ENCODE data around the gene BRMS1.
"Not testable (repeated sequence)": the region's sequence is repeated elsewhere in the genome, so short reads cannot be mapped to it uniquely, and the experiment has no call there.

Gene BRMS1

GRCh38 chr11:66322732-66323427 is 22.0 kb downstream of the BRMS1 start:
- no peak for DNase-seq

DNA sequence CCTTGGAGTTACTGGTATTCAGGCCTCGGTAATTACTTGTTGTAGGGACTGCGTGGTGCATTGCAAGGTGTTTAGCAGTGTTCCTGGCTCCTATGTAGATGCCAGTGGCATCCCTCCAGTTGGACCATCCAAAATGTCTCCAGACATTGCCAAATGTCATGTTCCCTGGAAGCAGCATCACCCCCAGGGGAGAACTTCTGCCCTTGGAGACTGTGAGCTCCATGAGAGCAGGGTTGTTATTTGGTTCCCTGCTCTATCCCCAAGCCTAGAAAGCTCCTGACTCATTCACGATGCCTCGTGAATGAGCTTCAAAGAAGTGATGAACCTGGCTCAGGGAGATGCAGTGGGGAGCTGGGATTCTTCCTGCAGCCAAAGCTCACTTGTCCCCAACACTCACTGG is 23.3 kb downstream of the BRMS1 start:
- no peak for DNase-seq

DNA sequence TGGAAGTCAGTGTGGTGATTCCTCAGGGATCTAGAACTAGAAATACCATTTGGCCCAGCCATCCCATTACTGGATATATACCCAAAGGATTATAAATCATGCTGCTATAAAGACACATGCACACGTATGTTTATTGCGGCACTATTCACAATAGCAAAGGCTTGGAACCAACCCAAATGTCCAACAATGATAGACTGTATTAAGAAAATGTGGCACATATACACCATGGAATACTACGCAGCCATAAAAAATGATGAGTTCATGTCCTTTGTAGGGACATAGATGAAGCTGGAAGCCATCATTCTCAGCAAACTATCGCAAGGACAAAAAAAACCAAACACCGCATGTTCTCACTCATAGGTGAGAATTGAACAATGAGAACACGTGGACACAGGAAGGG is 24.2 kb downstream of the BRMS1 start:
- DNase-seq, result not testable (repeated sequence)

GRCh38 chr11:66320289-66320688 is 24.6 kb downstream of the BRMS1 start:
- DNase-seq, result not testable (repeated sequence)

- DNase-seq, result no peak
Measured at GRCh38 chr11:66318600-66318970, 26.3 kb downstream of the BRMS1 start.

- DNase-seq, result peak; percentile 73 to 82
Measured at GRCh38 chr11:66317723-66318599, 26.9 kb downstream of the BRMS1 start.

DNA sequence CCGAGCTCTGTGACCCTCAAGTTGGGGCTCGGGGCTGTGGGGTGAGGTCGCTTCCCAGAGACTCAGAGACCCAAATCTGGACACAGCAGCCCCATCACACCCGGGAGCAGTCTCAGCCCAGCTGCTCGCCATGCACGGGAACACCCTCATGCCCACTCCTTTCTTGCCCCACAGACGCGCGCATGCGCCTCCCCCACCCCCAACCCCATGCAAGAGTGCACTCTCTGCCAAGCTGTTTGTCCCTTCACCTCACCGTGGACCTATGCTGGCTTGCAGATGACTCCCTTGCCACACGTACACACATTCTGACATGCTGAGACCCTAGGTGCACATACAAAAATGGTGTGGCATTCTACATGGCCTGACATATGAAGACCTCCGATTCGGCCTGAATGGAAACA is 27.6 kb downstream of the BRMS1 start:
- DNase-seq, result peak; percentile 39 to 57

GRCh38 chr11:66316849-66317251 is 28.1 kb downstream of the BRMS1 start, which contains the start of gene CD248:
TSS of gene CD248 (minus strand) at chr11:66317044. CDS start at chr11:66317027, 17 bp downstream.
- DNase-seq, result no peak

- no peak for DNase-seq
Measured at GRCh38 chr11:66315921-66316811, 28.7 kb downstream of the BRMS1 start.

DNA sequence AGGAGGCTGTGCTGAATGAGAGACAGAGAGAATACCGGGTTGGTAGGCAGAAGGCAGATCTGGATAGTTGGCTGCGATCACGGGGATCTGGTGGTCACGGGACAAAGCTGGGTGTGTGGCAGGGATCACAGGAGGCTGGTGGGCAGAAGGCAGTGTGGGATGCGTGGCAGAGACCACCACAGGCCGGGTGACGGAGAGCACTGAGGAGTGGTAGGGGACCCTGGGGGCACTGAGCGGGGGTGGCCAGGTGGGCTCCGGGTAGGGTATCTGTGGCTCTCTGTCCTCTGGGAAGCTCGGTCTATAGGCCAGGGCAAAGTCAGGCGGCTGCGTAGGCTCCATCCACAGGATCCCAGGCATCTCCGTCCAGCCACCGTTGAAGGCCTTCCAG is 29.4 kb downstream of the BRMS1 start:
- no peak for DNase-seq

DNA sequence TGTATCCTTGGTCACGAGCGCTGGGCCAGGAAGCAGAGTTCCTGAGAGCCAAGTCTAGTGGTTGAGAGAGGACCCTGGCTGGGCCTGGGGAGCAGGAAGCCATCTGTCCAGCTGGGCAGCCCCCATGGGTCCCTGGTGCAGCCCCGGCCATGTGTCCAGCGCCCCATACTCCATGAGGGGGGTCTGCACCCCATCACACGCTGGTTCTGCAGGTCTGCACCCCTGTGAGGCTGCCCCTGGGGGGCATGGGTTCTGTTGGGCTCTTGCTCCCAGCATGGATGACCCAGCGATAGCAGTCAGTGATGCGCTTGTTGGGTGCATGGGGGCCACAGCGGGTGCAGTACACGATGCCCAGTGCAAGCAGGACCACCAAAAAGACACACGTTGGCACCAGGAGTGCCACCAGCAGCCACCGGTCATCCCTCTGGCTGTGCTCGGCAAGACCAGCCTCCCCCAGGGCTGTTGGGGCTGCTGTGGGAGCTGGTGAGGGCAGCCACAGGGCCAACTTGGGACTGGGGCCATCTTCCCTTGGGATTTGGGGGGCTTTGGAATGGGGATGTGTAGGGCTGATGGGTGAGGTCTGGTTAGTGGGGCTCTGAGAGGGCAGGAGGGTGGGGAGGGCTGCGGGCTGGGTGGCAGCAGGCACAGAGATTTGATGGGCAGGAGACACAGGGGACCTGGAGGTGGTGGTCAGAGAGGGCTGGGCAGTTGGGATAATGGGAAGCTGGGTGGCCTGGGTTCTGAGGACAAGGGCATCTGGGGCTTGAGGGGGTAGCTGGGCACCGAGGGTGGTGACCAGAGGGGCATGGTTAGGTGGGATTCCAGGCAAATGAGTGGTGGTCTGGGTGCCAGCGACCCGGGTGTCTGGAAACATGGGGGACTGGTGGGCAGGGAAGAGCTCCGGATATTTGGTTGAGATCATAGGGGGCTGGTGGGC is 30.1 kb downstream of the BRMS1 start:
- DNase-seq, result no peak

- DNase-seq, result no peak
Measured at GRCh38 chr11:66314186-66314501, 30.8 kb downstream of the BRMS1 start.

- no peak for DNase-seq
Measured at GRCh38 chr11:66313321-66314185, 31.4 kb downstream of the BRMS1 start.

- peak; percentile 99 for DNase-seq
Measured at GRCh38 chr11:66312549-66313320, 32.2 kb downstream of the BRMS1 start.

GRCh38 chr11:66311965-66312548 is 32.8 kb downstream of the BRMS1 start:
- peak; percentile 98 to 99 for DNase-seq

DNA sequence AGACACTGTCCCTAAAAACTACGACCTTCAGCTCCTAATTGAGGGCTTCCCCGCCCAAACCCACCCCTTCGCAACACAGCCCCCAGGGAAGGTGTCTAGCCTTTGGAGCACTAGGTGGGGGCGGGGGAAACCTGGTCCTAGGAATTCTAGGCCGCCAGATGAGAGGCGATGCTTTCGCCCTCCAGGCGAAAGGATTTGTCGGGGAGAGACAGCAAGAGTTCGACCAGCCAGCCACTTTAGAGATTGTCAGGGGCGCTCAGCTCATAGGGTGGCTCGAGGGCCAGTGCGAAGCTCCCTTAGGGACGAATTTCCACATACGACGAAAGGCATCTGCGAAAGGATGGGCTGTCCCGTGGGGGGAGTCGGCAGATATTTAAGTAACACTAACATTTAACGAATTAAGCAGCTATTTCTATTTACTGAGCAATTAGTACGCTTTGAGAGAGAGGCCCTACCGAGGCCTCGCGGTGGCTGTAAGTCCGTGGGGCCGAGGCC is 33.4 kb downstream of the BRMS1 start:
- no peak for DNase-seq

DNA sequence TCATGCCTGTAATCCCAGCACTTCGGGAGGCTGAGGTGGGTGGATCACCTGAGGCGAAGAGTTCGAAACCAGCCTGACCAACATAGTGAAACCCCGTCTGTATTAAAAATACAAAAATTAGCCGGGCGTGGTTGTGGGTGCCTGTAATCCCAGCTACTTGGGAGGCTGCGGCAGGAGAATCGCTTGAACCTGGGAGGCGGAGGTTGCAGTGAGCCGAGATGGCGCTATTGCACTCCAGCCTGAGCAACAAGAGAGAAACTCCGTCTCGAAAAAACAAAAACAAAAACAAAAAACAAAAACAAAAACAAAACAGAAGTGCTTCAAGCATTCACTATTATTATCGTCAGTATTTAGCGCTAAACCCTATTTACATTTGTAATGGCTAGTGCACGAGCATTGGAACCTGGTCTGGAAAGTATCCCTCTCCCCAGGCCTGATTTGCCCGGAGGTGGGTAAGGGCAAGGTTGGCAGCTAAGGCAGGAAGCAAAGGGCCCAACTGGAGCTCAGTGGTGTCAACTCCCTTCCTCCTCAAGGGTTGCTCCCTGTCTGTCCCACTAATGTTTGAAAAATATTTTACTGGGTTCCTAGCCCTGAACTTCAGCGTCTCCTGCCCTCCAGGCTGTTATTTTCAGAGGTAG is 34.0 kb downstream of the BRMS1 start:
- DNase-seq, result not testable (repeated sequence)

- no peak for DNase-seq
Measured at GRCh38 chr11:66310324-66310723, 34.6 kb downstream of the BRMS1 start.

GRCh38 chr11:66309475-66309874 is 35.4 kb downstream of the BRMS1 start:
- DNase-seq, result no peak

Measured in CD4-positive, alpha-beta T cell treated with Interferon alpha-2 for 1 hour (primary cell).